ENCODE measurements around the gene ANXA9.

GRCh38 chr1:150994248-150994647 is 12.2 kb downstream of the ANXA9 start:
- TF ChIP-seq, protein P1, sequence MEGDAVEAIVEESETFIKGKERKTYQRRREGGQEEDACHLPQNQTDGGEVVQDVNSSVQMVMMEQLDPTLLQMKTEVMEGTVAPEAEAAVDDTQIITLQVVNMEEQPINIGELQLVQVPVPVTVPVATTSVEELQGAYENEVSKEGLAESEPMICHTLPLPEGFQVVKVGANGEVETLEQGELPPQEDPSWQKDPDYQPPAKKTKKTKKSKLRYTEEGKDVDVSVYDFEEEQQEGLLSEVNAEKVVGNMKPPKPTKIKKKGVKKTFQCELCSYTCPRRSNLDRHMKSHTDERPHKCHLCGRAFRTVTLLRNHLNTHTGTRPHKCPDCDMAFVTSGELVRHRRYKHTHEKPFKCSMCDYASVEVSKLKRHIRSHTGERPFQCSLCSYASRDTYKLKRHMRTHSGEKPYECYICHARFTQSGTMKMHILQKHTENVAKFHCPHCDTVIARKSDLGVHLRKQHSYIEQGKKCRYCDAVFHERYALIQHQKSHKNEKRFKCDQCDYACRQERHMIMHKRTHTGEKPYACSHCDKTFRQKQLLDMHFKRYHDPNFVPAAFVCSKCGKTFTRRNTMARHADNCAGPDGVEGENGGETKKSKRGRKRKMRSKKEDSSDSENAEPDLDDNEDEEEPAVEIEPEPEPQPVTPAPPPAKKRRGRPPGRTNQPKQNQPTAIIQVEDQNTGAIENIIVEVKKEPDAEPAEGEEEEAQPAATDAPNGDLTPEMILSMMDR (IDR thresholded peaks at IDR 0.05; ENCODE audit: low read length) = no peak
- TF ChIP-seq EZH2 (IDR thresholded peaks at IDR 0.05; ENCODE audit: borderline replicate concordance, low read length) = no peak
